COLO829 (cell line): ENCODE measurements around the gene TBC1D17.

Experiments used
- DNase-seq: peaks from one replicate; pipeline ENCODE4 v3.0.0; 2012; ENCODE audit warnings: low spot score

The TBC1D17 gene

DNA sequence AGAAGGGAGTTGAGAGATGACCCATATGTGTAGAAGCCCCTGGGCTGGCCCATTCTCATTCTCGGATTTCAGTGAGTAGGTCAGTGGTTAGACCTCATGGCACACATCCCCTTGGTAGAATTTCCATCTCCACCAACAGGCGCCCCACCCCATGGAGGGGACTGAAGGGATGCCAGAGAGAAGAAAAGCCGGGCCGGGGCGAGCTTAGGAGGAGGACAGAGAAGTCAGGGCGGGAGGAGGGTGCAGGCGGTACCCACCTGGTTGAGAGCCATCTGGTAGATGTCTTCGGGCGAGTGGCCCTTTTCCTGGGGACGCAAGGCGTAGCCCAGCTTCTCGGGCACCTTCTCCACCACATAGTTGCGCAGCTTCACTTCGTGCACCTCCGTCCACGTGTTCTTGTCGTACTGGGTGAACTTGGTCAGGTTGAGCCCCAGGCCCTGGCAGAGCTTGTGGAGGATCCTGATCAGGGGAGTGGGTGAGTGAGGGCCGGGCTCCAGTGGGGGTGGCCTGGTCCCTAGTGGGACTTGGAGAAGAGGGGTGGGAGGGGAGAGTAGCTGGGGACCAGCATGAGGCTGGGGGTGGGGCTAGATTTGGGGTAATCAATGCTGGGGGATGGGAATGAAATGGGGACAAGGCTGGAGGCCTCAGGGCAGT is 16.6 kb downstream of the TBC1D17 start:
- DNase-seq, result no peak

DNA sequence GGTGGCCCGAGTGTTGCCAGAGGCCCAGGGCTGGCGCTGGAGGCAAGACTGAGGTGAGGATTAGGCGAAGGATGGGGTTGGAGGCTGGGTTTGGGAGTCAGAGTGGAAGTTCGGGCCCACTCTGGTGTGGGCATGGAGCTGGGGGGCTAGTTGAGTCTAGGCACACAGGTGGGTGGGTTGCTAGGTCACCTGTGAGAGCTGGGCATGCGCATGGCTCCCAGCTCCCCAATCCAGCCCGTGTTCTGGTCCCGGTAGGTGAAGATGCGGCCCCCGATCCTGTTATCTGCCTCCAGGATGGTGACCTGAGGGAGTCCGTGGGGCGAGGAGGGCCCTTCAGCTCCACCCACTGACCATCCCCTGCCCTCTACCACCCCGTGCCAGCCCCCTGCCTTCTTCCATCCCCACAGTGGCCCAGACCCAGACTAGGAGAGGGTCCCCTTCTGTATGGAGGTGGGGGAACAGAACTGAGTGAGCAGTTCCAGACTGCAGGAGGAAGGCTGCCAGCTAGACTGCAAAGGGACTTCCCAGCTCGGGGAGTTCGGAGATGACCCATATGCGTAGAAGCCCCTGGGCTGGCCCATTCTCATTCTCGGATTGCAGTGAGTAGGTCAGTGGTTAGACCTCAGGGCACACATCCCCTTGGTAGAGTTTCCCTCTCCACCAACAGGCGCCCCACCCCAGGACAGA is 17.5 kb downstream of the TBC1D17 start:
- DNase-seq, result no peak

DNA sequence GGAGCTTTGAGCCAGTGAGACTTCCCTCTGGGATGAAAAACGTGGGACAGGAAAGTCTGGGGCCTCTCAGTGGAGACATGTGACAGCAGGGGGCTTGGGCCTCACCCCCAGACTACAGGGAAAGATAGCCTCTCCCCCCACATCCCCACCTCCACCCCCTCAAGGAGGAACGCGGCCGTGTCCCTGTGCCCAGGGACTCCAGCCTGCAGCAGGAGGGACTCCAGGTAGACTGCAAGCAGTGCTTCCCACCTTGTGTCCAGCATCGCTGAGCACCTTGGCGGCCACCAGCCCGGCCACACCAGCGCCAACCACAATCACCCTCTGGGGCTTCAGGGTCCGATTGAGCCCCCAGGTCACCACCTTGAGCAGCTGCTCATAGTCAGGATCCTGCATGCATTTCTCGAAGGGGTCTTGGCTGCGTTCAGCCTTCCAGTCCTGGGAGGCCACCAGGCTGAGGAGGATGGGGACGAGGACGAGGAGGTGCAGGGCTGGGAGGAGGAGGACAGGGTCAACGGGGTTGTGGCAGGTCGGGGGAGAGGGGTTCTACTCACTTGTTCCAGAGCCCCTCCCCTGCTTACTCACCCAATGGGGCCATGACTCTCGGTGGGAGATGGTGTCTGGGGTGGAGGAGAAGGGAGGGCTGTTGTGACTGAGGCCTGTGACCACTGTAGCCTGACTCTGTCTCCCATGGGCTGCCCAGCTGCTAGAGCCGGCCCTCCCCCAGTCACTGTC is 18.2 kb downstream of the TBC1D17 start:
- DNase-seq, result no peak

DNA sequence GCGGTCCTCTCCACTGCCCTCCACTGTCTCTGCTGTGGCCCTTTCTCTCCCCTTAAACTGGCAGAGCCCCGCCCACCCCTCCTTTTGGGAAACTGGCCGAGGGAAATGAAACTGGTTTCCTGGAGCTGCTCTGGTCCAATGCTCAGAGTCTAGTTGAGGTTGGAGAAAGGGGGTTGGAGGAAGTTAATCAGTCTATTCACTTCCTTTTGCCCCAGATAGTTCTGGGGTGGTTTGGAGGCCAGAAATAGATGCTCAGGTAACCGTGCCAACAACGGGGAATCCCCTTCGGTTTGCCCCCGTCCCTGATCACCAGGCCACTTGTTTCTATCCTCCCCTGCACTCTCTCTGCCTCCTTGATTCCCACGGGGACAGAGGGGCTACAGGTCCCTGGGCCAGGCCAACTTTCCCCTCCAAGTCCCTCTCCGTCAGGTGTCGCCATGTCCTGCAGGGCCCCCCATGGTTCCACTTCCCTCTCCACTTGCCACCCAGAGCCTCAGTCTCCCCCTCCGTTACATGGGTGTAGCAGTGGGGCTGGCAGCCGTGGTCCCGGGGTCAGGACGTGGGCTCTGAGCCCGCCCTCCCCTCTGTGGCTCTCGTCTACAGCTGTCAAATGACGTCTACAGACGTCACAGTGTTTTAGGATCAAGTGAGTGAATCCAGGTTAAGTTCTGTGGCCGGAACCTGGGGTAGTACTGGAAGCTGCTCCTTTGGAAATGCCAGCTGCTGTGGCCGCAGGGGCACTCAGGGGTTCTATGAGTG is 19.5 kb downstream of the TBC1D17 start, which contains the start of gene IL4I1:
TSS of gene IL4I1 (minus strand) at position 25 of the 759 bp plus-strand sequence. CDS start 727 bp downstream, outside the sequence.
- DNase-seq, result no peak

DNA sequence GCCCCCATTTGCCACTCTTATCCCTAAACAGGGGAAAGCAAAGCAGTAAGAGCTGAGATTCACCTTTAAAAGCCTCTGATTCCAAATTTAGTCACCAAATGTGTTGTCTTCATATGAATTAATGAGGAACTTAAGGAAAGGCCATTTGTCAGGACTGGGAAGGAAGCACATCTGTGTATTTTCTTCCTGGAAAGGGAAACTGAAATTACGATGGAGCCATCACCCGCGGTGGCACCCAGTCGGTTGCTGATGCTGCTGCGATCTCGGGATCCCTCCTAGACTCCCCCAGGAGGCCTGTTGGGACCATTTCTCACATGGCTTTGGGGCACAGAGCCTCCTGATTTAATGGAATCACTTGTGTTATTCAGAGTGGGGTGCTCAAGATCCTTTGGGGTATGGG is 26.6 kb downstream of the TBC1D17 start:
- no peak for DNase-seq

DNA sequence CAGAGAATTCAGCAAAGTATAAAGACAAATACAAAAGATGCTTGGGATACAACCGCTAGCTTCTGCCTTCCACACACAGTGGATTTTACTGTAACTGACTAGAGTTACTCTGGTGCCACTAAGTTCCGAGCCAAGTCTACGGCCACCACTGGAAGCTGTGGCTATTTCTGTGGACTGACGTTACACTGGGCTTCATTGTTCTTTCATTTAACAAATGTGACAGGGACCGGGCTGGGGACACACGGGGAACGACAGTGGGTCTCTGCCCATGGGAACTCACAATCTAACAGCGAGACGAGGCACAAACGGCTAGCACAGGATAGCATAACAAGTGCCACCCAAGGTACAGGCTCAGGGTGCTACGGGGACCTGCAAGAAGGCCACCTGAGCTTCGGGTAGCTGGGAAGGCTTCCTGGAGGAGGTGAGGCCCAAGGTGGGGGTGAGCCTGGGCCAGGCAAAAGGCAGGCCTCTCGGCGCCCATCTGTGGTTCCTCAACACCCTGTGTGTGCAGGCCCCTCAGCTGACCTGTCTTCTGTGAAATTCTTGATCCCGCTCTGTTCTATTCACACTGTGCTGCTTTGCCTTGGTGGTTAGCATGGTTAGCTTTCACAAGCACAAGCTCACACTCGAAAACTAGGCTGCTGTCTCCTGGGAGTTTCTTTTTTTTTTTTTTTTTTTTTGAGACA is 29.5 kb downstream of the TBC1D17 start:
- no peak for DNase-seq

DNA sequence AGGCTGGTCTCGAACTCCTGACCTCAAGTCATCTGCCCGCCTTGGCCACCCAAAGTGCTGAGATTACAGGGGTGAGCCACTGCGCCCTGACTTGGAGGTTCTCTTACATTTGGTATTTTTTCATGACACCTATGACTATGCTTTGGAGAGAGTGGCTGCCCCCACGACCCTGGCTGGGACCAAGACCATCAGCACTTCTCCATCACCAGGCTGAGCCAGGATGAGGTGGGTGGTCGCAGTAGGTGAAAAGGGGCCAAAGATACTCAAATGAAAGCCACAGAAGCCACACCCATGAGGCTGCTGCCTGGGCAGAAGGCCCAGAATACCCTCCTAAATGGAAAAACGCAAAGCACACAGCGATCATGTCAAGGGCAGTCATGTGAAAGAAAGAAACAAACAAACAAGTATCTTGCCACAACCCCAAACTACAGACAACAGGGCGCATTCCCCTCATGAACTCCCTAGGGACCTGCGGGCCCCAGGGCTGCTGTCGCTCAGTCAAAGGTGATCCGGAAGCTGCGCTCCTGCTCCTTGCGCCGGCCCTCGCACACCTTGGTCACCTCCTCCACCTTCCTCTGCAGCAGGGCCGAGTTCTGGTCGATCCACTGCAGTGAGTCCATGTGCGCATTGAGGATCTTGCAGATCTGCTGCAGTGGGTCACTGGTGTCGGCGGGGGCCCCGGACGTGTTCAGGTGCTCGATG is 30.4 kb downstream of the TBC1D17 start:
- no peak for DNase-seq

DNA sequence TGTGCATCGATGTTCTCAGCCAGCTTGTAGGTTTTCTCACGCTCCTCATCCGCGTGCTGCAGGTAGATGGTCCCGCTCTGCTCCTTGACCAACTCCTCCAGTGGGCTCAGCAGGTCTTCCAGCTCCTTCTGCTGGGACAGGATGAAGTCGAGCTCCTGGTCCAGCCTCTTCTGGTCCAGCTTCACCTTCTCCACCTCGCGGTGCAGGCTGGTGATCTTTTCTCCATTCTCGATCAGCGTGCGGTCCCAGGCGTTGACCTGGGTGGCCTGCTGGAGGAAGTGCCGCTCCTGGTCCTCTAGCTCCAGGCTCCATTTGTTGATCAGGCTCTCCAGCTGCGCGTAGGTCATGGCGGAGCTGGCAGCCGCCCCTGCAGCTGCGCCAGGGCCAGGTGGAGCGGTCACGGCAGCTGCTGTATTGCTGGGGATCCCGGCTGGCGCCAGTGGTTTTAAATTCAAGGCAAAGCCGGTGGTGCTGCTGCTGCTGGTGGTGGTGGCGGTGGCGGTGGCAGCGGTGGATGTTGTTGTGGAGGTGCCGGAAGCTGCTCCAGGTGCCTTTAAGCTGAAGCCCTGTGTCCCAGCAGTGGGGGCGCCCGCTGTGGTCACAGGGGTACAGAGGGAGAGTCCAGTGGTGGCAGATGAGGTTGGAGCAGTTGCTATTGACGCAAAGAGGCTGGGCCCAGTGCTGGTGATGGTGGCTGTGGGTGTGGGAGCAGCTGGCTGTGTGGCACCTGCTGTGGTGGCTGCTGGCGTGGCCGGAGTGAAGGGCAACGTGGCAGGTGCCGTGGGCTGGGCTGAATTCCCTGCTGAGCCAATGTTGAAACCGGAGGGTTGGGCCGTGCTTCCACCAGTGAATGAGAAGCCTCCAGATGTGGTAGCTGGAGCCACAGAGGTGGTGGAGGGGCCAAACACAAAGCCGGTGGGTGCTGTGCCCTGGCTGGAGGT is 31.2 kb downstream of the TBC1D17 start:
- DNase-seq, result no peak

DNA sequence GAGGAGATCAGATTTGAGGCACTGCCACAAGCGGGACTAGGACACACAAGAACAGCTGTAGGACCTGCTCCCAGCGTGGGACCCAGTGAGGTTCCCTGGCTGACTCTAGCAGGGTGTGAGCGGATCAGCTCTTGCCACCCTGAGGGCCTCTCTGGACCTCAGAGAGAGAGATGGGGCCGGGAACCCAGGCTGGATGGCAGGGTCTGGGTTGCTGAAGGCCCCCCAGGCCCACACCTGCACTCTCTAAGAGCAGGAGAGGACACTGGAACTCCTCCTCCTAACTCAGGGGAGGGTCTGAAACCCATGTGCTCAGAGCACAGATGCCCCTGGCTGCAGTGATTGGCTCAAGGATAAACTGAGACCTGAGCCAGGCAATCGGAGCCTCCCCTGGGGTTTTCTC is 32.7 kb downstream of the TBC1D17 start:
- DNase-seq, result no peak

DNA sequence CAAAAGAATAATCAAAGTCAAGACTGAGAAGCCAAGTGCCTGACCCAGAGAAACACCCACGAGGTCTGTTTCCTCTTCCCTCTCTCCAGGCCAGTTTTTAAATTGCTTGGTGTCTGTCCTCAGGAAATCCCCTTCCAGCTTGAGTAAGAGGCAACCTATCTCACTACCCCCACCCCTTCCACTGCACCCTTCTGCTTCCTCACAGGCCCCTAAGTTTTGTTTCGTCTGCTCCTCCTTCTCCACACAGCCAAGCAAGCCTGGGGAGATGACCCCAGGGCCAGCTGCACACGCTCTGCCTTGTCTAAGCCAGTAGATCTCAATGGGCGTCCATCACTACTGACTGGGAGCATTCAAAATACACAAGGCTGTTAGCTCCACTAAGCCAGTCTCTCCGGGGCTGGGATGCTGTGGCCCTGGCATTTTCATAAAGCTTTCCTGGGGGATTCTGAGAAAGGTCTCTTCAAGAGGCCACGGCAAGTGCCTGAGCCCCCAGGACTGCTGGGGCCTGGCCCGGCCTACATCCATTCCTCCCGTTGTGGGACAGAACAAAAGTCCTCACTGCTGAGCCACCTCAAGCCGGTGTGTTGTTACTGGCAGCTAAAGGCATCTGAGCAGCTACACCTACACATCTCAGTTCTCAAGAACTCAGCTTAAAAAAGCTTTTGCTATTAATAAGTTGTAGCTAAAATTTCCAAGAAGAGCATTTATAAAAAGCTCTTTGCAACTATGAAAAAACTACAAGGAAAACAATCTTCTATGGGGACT is 34.1 kb downstream of the TBC1D17 start:
- no peak for DNase-seq

DNA sequence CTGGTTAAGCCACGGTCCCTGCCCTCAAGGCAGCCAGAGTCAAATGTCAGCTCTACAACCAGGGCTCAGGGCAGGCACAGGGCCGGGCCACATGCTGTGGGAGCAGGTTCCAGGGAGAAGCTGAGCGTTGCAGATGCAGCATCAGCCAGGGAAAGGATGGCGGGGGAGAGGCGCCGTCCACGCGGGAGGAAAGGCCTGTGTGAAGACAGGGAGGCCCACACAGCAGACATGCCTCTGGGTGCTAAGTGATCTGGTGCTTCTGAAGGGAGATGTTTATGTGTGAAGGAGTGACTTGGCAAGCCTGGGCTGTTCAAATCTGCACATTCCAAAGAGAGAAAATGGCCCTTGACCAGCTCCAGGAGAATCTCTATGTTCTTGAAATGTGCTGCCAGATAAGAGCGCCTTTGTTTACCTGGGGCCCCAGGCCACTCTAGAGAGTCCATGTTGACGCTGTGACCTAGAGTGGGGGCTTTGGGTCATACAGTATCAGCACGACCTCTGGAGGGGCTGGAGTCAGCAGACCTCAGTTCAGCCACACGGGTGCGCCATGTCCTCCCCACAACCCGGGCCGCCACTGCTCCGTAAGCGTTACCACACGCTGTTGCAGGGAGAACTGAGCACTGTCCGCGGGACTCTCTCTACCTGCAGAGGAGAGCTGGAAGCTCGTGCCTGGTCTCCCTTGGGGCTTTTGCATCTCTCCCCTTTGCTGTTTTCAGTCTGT is 35.6 kb downstream of the TBC1D17 start:
- no peak for DNase-seq

DNA sequence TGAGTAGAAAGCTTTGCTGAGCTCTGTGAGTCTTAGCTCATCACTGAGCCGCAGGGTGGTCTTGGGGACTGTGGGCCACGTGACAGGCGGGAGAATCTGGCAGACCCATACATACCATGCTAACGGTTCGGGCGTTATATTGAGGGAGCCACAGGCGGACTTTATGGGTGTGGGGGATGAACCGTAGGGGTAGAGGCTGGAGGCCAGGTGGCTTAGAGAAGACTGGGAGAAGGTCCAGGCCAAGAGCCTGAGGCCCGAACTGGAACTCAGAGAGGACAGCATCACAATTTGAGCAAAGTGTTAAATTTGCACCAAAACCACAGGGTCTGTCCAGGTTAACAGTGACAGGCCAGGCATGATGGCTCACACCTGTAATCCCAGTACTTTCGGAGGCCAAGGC is 36.2 kb downstream of the TBC1D17 start:
- no peak for DNase-seq

DNA sequence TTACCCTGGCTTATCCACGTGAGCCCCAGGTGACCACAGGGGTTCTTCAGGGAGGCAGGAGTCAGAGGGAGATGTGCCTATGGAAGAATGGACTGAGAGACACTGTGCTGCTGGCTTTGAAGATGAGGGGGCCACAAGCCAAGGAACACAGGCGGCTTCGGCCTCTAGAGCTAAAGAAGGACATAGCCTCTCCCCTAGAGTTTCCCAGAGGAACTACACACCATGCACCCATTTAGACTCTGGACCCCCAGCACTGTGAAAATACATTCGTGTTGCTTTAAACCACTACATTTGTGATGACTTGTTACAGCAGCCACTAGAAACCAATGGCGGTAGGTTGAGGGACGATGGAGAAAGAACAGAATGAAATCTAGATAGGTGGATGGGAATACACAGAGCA is 37.8 kb downstream of the TBC1D17 start:
- DNase-seq, result no peak

DNA sequence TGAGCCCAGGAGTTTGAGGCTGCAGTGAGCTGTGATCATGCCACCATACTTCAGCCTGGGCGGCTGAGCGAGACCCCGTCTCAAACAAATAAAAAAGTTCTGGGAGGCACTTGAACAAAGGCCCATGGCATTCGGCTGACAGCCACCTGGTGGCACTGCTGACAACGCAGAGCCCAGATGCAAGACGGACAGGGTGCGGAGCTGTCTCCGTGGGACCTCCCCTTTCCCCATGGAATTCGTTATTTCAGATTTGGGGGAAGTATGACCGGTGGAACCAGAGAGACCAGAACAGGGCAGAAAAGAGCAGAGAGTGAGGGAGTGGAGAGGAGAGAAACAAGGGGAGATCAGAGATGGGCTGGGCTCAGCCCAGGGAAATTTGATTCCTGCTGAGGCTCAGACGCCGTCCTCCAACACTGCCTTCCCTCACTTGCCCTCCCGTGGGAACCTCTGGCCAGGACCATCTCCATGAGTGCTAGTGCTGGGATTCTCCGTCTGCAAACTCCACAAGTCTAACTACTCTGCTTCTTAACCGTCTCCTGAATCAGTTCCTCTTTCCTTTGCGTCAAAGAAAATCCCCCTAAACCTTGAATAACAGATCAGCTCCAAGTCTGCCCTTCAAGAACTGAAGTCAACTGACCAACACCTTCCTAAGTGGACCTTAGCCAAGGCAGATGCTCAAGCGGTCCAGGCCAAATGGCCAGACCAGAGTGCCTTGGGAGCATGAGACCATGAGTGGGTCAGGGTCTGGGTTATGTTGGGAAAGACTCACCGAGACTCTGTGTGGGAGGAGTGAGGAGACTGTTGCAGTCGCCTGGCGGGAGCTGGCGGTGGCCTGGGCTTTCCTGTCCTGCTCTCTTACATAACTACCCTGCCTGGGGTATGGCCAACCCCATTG is 39.6 kb downstream of the TBC1D17 start:
- DNase-seq, result no peak

DNA sequence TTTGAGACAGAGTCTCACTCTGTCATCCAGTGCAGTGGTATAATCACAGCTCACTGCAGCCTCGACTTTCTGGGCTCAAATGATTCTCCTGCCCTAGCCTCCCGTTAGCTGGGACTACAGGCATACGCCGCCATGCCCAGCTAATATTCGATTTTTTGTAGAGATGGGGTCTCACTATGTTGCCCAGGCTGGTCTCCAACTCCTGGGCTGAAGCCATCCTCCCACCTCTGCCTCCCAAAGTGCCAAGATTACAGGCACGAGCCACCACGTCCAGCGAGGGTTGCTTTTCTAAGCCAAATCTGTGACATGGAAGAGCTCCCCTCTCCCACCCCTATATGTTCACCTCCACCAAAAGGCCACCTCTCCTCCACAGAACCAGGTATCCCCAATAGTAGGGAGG is 40.6 kb downstream of the TBC1D17 start:
- DNase-seq, result no peak

DNA sequence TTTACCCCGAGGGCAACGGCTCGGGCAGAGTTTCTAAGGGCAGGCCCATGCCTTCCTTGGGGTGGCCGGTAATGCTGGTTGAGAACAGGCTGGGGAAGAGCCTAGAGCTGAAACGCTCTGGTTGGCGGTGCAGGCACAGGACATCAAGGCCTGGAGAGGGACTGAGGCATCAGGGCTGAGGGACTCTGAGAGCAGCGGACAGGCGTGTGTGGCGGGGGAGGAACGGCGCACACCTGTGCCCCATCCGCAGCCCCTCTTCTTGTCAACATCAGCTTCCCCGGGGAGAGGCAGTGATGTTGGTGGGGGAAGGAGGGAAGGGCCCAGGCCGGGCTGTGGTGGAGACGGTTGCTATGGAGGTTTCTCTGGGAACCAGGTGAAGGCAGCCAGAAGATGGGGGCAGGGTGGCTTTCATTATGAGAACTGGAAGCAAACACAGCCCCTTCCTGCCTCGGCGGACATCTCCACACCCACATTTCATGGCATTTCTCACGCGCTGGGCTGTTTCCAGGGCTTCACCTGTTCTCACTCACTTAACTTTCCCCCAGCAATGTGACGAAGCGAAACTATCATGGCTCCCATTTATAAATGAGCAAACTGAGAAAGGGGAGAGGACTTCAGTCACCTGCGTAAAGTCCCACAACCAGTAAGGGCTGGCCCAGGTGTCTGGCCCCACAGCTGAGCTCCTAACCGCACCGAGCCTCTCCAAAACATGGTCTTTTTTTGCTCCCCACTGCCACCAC is 43.3 kb downstream of the TBC1D17 start:
- no peak for DNase-seq
